Left renal pelvis (tissue), 4 donors: Measurements from ENCODE around the gene OR4E1. TPM values are rescaled to one million over a fixed set of nuclear protein-coding genes. Genes with fewer than 3 reads are reported as not detected.
"Not testable (repeated sequence)": the region's sequence is repeated elsewhere in the genome, so short reads cannot be mapped to it uniquely, and the experiment has no call there.

Source experiments
- DNase-seq, 4 donors: peaks; one replicate each; pipeline ENCODE4 v3.0.0-alpha.2; 2013; ENCODE audit warnings: low read depth in 4 of 4, low spot score in 3 of 4
- polyA plus RNA-seq, 4 donors: library from polyadenylated mRNA; unstranded; fragments of 120-200 nt; gene quantifications; one replicate each; pipeline ENCODE4 v1.2.1, GENCODE V29; 2013; ENCODE audit not compliant: insufficient read length in 4 of 4

Gene OR4E1
- polyA plus RNA-seq, 4 donors: 0.09 TPM; not detected in 3

GRCh38 chr14:21654215-21654614, 19.4 kb downstream of the OR4E1 start:
- DNase-seq: no peak

- DNase-seq: no peak
Measured at GRCh38 chr14:21653331-21653885, 20.2 kb downstream of the OR4E1 start, which contains the start of gene OR4E2. Gene OR4E2 (plus strand): TSS chr14:21653835. CDS start chr14:21665083, 11,248 bp downstream.

- no peak for DNase-seq
Measured at GRCh38 chr14:21652209-21652808, 21.3 kb downstream of the OR4E1 start.

- DNase-seq: no peak
Measured at GRCh38 chr14:21647380-21647779, 26.2 kb downstream of the OR4E1 start.

GRCh38 chr14:21643407-21643806, 30.2 kb downstream of the OR4E1 start:
- no peak for DNase-seq

- no peak for DNase-seq
Measured at GRCh38 chr14:21642683-21643082, 30.9 kb downstream of the OR4E1 start.

- no peak for DNase-seq
Measured at GRCh38 chr14:21634840-21635239, 38.8 kb downstream of the OR4E1 start, which contains the start of gene OR10G2. Gene OR10G2 (minus strand): TSS chr14:21634940. CDS start chr14:21634842, 98 bp downstream.

GRCh38 chr14:21631084-21631483, 42.5 kb downstream of the OR4E1 start:
- no peak for DNase-seq

GRCh38 chr14:21630503-21630902, 43.1 kb downstream of the OR4E1 start:
- DNase-seq: not testable (repeated sequence)

GRCh38 chr14:21626491-21627230, 47.0 kb downstream of the OR4E1 start:
- no peak for DNase-seq

Other genes starting within 250 kb of the OR4E1 start
- 10 to 100 TPM; 62.1 to 78.4 (median 73.6) TPM for gene CHD8, start 217.7 kb downstream of the OR4E1 start, polyA plus RNA-seq
- gene RAB2B, start 196.9 kb downstream of the OR4E1 start, polyA plus RNA-seq: 10 to 100 TPM; 37.7 to 44.4 (median 39.2) TPM
- gene TOX4, start 196.6 kb downstream of the OR4E1 start, polyA plus RNA-seq: 10 to 100 TPM; 50.0 to 62.7 (median 59.5) TPM
- 100 to 1,000 TPM in 1 of 4 donors, 10 to 100 TPM in 3; 61.3 to 107 (median 84.3) TPM for gene METTL3, start 162.5 kb downstream of the OR4E1 start, polyA plus RNA-seq
- gene SALL2, start 147.5 kb downstream of the OR4E1 start, polyA plus RNA-seq: 10 to 100 TPM; 56.7 to 64.8 (median 60.1) TPM
- under 1 TPM in 1 of 4 donors, not detected in 3; 0.12 TPM for gene OR10G3, start 93.7 kb downstream of the OR4E1 start, polyA plus RNA-seq
- not detected for gene OR10G2, start 38.9 kb downstream of the OR4E1 start, polyA plus RNA-seq
- under 1 TPM in 1 of 4 donors, not detected in 3; 0.09 TPM for gene OR4E2, start 20.0 kb downstream of the OR4E1 start, polyA plus RNA-seq